ENCODE measurements around the gene CCDC40. TPM values are rescaled to one million over a fixed set of nuclear protein-coding genes. Genes with fewer than 3 reads are reported as not detected.

The CCDC40 gene
- total RNA-seq, 1 donor: 8.3 TPM

- TF ChIP-seq CTCF (IDR thresholded peaks at IDR 0.05; ENCODE audit: extremely low read depth, low read depth, low read length): no peak
- no peaks in the 10 kb centered on the region for H3K4me1 ChIP-seq (ENCODE audit: insufficient read depth, low read length)
- H3K9me3 ChIP-seq (ENCODE audit: low read depth, low read length): no peaks in the 10 kb centered on the region
- H3K27ac ChIP-seq (ENCODE audit: low read depth, low read length): no peak overlapping the region
- peaks cover 2% of the 10 kb centered on the region for H3K27me3 ChIP-seq (ENCODE audit: insufficient read depth, low read length)
- H4K20me1 ChIP-seq (ENCODE audit: insufficient read depth, low read length): no peaks in the 10 kb centered on the region
- H3K36me3 ChIP-seq (ENCODE audit: insufficient read depth, low read length): no peaks in the 10 kb centered on the region
- peak overlapping the region; percentile 15 for H2AFZ ChIP-seq (ENCODE audit: low read length)
- H3K4me3 ChIP-seq (ENCODE audit: insufficient read depth, low read length): no peak overlapping the region
- H3K79me2 ChIP-seq (ENCODE audit: insufficient read depth, low read length): no peaks in the 10 kb centered on the region
- DNase-seq (ENCODE audit: insufficient read length, low spot score, missing footprints): peak; percentile 30
- H3K4me2 ChIP-seq (ENCODE audit: insufficient read depth, low read length): no peak overlapping the region
These were observed 56.5 kb downstream of the CCDC40 start for GRCh38 chr17:80092959-80093358.

GRCh38 chr17:80095038-80095843, 58.8 kb downstream of the CCDC40 start:
- Histone ChIP-seq H3K4me3 (ENCODE audit: insufficient read depth, low read length) (no peak overlapping the region), H3K36me3 (ENCODE audit: insufficient read depth, low read length) (no peaks in the 10 kb centered on the region), H3K9me3 (ENCODE audit: low read depth, low read length) (no peaks in the 10 kb centered on the region), H4K20me1 (ENCODE audit: insufficient read depth, low read length) (no peaks in the 10 kb centered on the region), H3K4me1 (ENCODE audit: insufficient read depth, low read length) (no peaks in the 10 kb centered on the region), H3K79me2 (ENCODE audit: insufficient read depth, low read length) (no peaks in the 10 kb centered on the region), H3K27me3 (ENCODE audit: insufficient read depth, low read length) (peaks cover 2% of the 10 kb centered on the region), H2AFZ (ENCODE audit: low read length) (no peak overlapping the region), H3K4me2 (ENCODE audit: insufficient read depth, low read length) (no peak overlapping the region), H3K27ac (ENCODE audit: low read depth, low read length) (no peak overlapping the region)
- DNase-seq (ENCODE audit: insufficient read length, low spot score, missing footprints): peak; percentile 48
- no peak for TF ChIP-seq CTCF (IDR thresholded peaks at IDR 0.05; ENCODE audit: extremely low read depth, low read depth, low read length)

GRCh38 chr17:80095844-80096475, 59.5 kb downstream of the CCDC40 start:
- Histone ChIP-seq H3K4me3 (ENCODE audit: insufficient read depth, low read length) (no peak overlapping the region), H3K9me3 (ENCODE audit: low read depth, low read length) (no peaks in the 10 kb centered on the region), H3K36me3 (ENCODE audit: insufficient read depth, low read length) (no peaks in the 10 kb centered on the region), H2AFZ (ENCODE audit: low read length) (no peak overlapping the region), H3K79me2 (ENCODE audit: insufficient read depth, low read length) (no peaks in the 10 kb centered on the region), H4K20me1 (ENCODE audit: insufficient read depth, low read length) (no peaks in the 10 kb centered on the region), H3K27ac (ENCODE audit: low read depth, low read length) (no peak overlapping the region), H3K4me1 (ENCODE audit: insufficient read depth, low read length) (peaks cover 7% of the 10 kb centered on the region), H3K27me3 (ENCODE audit: insufficient read depth, low read length) (peaks cover 2% of the 10 kb centered on the region), H3K4me2 (ENCODE audit: insufficient read depth, low read length) (no peak overlapping the region)
- no peak for TF ChIP-seq CTCF (IDR thresholded peaks at IDR 0.05; ENCODE audit: extremely low read depth, low read depth, low read length)
- DNase-seq (ENCODE audit: insufficient read length, low spot score, missing footprints): peak; percentile 29

- TF ChIP-seq CTCF (IDR thresholded peaks at IDR 0.05; ENCODE audit: extremely low read depth, low read depth, low read length): no peak
- no peak overlapping the region for H2AFZ ChIP-seq (ENCODE audit: low read length)
- H3K36me3 ChIP-seq (ENCODE audit: insufficient read depth, low read length): no peaks in the 10 kb centered on the region
- no peaks in the 10 kb centered on the region for H4K20me1 ChIP-seq (ENCODE audit: insufficient read depth, low read length)
- peaks cover 2% of the 10 kb centered on the region for H3K27me3 ChIP-seq (ENCODE audit: insufficient read depth, low read length)
- peaks cover under 1% of the 10 kb centered on the region for H3K79me2 ChIP-seq (ENCODE audit: insufficient read depth, low read length)
- H3K4me1 ChIP-seq (ENCODE audit: insufficient read depth, low read length): peaks cover 7% of the 10 kb centered on the region
- DNase-seq (ENCODE audit: insufficient read length, low spot score, missing footprints): peak; percentile 43
- H3K27ac ChIP-seq (ENCODE audit: low read depth, low read length): no peak overlapping the region
- H3K4me2 ChIP-seq (ENCODE audit: insufficient read depth, low read length): no peak overlapping the region
- H3K9me3 ChIP-seq (ENCODE audit: low read depth, low read length): no peaks in the 10 kb centered on the region
- H3K4me3 ChIP-seq (ENCODE audit: insufficient read depth, low read length): no peak overlapping the region
These were observed 60.1 kb downstream of the CCDC40 start for GRCh38 chr17:80096561-80097021.
